Testis (tissue), 2 donors: ENCODE measurements around the gene ADGRG3.
A peak's percentile ranks its signal among the peaks of the same experiment; 100 is the strongest.

ENCODE experiments used
- POLR2A ChIP-seq: fragments of 450-650 bp; IDR thresholded peaks from one replicate; pipeline ENCODE4 v1.6.1; 2017; ENCODE audit warnings: antibody characterized with exemption, mild to moderate bottlenecking, moderate library complexity
- TF ChIP-seq, protein P1 (sequence below), 3 experiments: fragments of 450-650 bp in 2 of 3; fragments of 200-600 bp in 1 of 3; sonication (generic) in 1 of 3; IDR thresholded peaks; one replicate each; pipeline ENCODE4 v1.5.1; 2016 to 2019; ENCODE audit warnings: antibody characterized with exemption in 3 of 3, mild to moderate bottlenecking in 2 of 3, moderate library complexity in 1 of 3

DNA sequence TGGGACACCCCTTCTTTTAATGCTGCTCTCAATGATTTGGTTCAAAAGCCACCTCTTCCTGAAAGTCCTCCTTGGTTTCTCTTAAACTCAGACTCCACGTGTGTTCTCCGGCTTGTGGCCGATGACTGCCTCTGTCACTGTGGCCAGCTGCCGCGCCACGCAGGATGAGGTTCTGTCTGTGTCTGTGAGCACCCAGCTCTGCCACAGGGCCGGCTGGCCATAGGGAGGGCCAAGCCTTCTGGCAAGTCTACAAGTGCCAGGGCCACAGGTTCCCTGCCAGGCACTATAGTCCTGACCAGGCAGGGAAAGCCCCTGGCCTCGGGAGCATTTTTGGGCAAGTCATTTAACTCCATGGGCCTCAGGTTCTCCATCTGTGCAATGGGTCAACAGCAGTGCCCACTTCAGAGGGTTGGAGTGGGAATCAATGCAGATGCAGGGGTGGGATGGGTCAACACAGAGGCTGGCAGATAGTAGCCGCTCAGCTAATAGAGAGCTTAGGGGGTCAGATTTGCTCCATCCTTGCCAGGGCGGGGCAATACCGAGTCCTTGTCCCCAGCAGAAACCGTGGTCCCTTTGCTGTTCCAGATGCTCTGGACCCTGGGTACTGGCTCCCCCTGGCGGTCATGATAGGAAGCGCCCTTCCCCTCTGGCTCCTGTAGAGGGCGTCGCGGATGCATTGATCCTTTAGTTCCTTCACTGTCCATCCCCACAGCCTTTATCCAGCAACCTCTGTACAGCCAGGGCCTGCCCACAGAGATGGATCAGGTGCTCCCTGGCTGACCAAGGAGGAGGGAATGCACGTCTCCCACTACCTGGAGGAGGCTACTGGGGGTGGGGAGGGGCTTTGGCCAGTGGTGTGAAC is 19.3 kb upstream of the ADGRG3 start:
- TF ChIP-seq, protein P1, sequence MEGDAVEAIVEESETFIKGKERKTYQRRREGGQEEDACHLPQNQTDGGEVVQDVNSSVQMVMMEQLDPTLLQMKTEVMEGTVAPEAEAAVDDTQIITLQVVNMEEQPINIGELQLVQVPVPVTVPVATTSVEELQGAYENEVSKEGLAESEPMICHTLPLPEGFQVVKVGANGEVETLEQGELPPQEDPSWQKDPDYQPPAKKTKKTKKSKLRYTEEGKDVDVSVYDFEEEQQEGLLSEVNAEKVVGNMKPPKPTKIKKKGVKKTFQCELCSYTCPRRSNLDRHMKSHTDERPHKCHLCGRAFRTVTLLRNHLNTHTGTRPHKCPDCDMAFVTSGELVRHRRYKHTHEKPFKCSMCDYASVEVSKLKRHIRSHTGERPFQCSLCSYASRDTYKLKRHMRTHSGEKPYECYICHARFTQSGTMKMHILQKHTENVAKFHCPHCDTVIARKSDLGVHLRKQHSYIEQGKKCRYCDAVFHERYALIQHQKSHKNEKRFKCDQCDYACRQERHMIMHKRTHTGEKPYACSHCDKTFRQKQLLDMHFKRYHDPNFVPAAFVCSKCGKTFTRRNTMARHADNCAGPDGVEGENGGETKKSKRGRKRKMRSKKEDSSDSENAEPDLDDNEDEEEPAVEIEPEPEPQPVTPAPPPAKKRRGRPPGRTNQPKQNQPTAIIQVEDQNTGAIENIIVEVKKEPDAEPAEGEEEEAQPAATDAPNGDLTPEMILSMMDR (IDR thresholded peaks at IDR 0.05), result peak; percentile 98 to 99 (median 99)
- no peak for TF ChIP-seq POLR2A
